HG02759 (cell line): ENCODE data around the gene FAM193A.
"Not testable (repeated sequence)": the region's sequence is repeated elsewhere in the genome, so short reads cannot be mapped to it uniquely, and the experiment has no call there.

ENCODE experiments used
- ATAC-seq: cut with Tn5 transposase; IDR thresholded peaks from one replicate; pipeline ENCODE4 v1.9.1; 2021; ENCODE audit warnings: mild to moderate bottlenecking, moderate library complexity; ENCODE audit not compliant: unreplicated experiment

The FAM193A gene

DNA sequence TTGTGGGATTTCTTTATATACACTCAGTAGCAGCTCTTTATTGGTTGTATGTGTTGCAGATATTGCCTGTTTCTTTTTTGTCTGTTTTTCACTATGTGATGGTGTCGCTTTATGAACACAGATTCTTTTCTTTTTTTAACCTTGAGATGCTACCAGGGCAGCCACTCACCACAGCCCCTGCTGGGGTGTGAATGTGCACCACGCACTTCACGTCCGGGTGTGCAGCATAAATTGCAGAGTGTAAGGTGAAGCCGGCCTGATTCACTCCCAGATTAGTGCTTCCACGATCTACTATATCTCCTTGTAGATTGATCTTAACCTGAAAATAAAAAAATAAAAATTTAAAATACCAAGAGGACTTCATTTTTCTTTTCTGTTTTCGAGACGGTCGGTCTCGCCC, 71.4 kb downstream of the FAM193A start:
- ATAC-seq, result no peak

DNA sequence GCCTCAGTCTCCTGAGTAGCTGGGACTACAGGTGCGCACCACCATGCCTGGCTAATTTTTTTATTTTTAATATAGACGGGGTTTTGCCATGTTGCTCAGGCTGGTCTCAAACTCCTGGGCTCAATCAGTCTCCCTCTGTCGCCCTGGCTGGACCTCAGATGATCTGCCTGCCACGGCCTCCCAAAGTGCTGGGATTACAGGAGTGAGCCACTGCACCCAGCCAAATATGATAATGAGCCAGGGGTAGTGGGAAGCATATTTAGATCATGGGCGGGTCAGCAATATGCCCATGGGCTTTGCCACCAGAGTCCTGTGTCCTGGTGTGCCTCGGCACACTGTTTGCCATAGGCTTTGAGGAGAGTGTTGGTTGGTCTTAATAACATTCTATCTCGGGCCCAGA, 71.8 kb downstream of the FAM193A start:
- ATAC-seq, result no peak

DNA sequence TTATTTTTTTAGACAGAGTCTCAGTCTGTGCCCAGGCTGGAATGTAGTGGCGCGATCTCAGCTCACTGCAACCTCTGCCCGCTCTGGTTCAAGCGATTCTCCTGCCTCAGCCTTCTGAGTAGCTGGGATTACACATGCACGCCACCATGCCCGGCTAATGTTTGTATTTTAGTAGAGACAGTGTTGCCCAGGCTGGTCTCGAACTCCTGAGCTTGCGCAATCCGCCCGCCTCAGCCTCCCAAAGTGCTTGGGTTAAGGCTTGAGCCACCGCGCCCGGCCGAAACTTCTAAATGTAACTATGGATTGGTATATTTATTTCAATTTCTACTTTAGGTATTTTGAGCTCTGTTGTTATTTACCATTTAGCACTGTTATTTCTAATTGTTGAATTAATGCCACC, 79.4 kb downstream of the FAM193A start:
- ATAC-seq, result no peak

DNA sequence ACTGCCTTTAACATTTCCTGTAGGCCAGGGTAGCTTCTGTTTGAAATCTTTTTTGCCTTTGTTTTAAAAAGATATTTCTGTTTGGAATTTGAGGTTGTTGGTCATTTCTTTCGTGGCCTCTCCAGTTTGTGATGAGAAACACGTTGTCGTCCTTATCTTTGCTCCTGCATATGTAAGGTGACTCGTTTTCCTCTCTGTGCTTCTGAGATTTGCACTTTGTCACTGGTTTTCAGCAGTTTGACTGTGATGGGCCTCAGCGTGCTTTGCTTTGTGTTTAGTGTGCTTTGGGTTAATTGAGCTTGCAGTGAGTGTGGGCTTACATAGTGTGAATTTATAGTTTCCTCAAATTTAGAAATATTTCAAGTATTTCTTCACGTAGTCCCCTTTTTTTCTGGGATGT, 81.5 kb downstream of the FAM193A start:
- no peak for ATAC-seq

DNA sequence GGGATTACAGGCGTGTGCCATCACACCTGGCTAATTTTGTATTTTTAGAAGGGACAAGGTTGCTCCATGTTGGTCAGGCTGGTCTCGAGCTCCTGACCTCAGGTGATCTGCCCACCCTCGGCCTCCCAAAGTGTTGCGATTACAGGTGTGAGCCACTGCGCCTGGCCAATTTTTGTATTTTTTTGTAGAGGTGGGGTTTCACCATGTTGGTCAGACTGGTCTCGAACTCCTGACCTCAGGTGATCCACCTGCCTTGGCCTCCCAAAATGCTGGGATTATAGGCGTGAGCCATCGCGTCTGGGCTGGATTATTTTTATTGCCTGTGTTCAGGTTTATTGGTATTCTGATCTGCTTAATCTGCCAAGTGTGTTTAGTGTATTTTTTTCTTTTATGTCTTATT, 82.3 kb downstream of the FAM193A start:
- ATAC-seq, result not testable (repeated sequence)

- ATAC-seq, result no peak
These were observed 83.0 kb downstream of the FAM193A start for GRCh38 chr4:2619459-2619858.

DNA sequence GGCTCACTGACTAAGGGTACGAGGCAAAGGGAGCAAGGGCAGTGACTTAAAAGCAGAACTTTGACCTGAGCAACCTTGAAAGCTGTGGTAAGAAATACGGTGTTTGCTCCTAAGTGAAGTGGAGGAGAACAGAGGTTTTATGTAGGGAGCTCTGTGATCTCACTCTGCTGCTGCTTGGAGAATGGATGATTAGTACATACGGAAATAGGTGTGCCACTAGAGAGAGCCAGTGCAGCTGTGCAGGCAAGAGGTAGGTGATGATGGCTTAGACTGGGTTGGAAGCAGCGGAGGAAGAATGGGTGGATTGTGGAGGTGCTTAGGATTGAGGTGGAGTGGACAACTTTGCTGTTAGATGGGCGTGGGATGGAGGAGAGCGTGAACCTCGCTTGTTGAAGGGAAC, 85.0 kb downstream of the FAM193A start:
- no peak for ATAC-seq

DNA sequence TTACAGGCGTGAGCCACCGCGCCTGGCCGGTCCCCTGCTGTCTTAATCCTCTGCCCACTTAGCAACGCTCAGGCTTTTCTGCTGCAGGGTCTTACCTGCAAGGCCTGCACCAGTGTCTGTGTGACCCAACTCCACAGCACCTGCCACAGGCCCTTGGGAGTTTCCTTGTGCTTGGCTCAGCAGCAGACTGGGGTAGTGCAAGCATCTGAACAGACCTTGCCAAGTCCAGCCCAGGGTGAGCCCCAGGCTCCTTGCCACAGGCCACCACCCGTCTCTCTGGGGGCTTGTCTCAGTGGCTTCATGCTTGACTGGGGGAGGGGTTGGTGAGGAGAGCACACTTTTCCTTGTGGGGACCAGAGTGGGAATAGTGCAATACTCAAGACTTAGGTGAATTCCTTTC, 87.0 kb downstream of the FAM193A start:
- ATAC-seq, result no peak

- ATAC-seq, result no peak
These were observed 88.5 kb downstream of the FAM193A start for GRCh38 chr4:2624782-2625530.

DNA sequence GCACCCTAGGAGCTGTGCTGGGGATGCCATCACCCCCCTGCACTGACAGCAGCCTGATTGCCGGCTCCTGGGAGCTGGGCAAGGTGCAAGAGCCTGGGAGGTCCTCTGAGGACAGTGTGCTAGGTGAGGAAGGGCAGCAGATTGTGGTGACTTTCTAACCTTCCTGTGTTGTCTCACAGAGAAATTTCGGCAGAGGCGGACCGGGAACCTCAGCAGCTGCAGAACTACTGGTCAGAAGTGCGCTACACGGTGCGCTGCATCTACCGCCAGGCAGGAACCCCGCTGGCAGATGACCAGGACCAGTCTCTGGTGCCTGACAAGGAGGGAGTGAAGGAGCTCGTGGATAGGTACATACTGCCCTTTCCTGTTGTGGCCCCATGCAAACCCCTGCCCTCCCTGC, 89.8 kb downstream of the FAM193A start:
- ATAC-seq, result no peak

DNA sequence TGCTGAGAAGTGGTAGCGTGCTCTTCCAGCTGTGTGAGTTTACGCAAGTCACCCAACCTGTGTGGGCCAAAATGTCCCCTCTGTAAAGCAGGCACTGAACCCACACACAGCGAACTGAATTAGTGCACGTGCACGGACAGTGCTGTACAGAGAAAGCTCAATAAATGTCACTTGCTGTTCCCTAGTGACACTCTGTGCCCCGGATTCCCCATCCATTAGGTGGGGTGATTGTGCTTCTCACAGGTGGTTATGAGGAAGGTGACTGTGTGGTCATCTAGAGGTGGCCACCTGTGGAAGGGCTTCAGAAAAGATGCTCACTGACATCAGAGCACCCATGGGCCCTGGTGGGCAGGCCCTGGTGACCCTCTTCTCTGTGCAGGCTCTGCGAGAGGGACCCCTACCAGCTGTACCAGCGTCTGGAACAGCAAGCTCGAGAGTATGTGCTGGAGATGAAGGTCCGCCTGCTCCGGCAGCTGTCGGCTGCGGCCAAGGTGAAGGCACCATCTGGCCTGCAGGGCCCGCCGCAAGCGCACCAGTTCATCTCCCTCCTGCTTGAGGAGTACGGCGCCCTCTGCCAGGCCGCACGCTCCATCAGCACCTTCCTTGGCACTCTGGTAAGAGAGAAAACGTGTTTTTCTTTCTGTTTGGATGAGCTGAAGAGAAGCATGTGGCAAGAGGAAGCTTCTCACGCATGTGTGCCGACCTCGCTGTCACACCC, 94.3 kb downstream of the FAM193A start:
- no peak for ATAC-seq

GRCh38 chr4:2634014-2634413, 97.6 kb downstream of the FAM193A start:
- no peak for ATAC-seq

GRCh38 chr4:2636331-2636730, 99.9 kb downstream of the FAM193A start:
- no peak for ATAC-seq

- ATAC-seq, result not testable (repeated sequence)
These were observed 100.5 kb downstream of the FAM193A start for GRCh38 chr4:2636994-2637393.

DNA sequence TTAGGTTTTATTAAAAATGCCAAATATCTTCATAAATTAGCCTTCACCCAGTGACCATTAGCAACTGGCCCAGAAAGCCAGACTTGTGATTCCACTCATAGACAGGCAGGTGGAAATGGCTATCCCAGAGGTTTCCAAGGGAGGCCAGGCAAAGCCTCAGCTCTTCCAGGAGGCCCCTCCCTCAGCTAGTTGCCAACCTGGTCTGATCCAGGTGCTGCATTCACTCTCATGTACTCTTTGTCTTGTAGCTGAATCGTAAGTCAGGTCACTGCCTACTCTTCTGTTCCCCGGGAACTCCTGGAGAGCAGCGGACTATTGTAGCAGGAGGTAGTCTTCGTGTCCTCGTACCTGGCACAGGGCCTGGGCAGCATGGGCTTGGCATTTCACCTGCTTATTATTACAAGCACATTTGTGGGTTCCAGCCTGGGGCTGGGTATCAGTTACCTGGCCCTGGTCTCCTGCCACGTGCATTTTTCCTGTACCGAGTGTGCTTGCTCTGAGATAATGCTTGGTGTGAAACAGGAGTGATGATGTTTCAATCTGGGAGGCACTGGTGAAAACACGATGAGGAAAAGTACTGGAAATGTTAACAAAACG, 101.6 kb downstream of the FAM193A start:
- ATAC-seq, result no peak

- no peak for ATAC-seq
These were observed 102.3 kb downstream of the FAM193A start for GRCh38 chr4:2638730-2639129.

DNA sequence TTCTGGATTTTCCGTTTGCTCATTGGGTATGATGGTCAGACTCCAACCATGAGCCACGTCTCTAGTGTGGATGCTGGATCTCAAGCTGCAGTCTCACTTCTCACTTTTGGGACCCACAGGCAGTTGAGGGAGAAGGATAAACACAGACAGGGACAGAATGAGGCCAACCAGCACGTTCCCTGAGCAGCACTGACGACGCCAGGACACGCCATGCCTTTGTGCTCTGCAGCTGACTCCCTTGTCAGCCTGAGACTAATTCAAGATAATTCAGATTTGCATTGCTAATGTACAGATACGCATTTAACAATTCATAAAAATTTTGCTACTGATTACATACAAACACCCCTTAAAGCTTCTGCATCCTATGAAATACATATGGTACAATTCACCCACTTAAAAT, 106.5 kb downstream of the FAM193A start:
- ATAC-seq, result no peak

GRCh38 chr4:2643555-2643954, 107.1 kb downstream of the FAM193A start:
- ATAC-seq, result no peak

DNA sequence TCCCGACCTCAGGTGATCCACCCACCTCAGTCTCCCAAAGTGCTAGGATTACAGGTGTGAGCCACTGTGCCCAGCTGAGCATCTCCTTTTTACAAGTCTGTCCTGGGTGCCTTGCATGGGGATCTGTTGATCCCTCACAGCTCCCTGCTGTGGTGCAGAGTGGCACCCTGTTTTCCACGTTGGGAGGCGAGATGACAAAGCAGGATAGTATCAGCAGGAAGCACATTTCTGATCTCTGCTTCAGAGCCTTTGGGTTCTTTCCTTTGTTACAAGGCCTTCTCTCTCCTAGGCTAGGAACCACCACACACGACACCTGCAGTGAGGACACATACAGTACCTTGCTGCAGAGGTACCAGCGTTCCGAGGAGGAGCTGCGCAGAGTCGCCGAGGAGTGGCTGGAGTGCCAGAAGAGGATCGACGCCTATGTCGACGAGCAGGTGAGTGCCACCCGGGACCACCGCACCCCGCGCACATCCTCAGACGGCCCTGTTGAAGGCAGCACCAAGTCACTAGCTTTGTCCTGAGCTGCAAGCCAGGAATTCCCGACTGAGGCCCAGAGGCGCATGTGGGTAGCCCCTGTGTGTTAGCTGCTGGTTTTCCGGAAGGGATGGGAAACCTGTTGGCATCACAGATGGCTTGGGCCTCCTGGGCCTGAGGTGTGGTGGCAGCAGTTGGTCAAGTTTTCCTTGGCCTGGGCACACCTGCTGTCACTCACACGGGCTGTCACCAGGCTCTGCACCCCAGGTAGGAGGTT, 110.1 kb downstream of the FAM193A start:
- ATAC-seq, result no peak

GRCh38 chr4:2647403-2648158, 111.1 kb downstream of the FAM193A start:
- ATAC-seq, result no peak
